Measurements from ENCODE around the gene NEURL4.

NEURL4 gene

DNA sequence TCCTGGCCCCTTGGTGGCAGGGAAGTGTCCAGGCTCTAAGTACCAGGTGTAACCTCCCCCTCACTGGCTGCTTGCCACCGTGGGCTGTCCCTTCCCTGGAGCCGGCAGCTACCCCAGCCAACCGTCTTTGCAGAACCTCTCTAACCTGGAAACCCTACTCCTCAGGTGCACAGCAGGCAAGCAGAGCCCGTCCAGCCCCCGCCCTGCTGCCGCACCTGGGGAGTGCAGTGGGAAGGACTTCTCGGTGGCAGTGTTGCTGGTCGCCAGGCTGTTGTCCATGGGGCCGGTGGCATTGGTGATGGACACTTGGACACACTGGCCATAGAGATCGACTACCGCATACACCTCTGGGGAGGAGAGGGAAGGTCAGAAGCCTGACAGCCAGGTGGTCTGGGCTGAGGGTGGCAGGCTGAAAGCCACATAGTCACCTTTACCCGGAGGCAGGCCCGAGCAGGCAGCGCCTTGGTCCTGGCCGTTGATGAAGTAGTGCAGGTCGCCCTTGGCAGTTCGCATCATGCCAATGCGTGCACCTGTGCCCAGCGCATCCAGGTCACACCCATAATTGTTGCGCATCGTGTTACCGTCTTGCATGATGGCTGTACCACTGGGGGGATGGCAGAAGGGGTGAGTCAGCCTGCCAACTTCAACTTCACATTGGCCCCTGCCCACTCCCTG, 6.5 kb downstream of the NEURL4 start:
- no peak for TF ChIP-seq Cebpa-rat (IDR thresholded peaks at IDR 0.05)
- peaks cover 0 to 27% (median 4%) of the 10 kb centered on the region in 11 experiments; a peak in 3 of 22 replicates for H4K20me1 ChIP-seq
- no peak overlapping the region for H3K4me2 ChIP-seq
- peaks cover 74 to 99% (median 90%) of the 10 kb centered on the region in 11 experiments for H3K36me3 ChIP-seq
- H3K27ac ChIP-seq, result no peak overlapping the region
- H3K4me3 ChIP-seq, result no peak overlapping the region
- no peaks in the 10 kb centered on the region for H3K9me3 ChIP-seq (replicated peaks in 1 of 11)
- peak overlapping the region in 4 of 11 experiments; percentile 1 to 35 (median 18); a peak in 3 of 22 replicates for H3K9ac ChIP-seq
- H3K27me3 ChIP-seq, result no peaks in the 10 kb centered on the region
- peaks cover 3 to 12% (median 6%) of the 10 kb centered on the region in 10 experiments; a peak in 19 of 20 replicates for H3K4me1 ChIP-seq

- Histone ChIP-seq H3K9ac (peak overlapping the region in 3 of 11 experiments; percentile 18 to 24 (median 24); a peak in 3 of 22 replicates), H3K4me3 (no peak overlapping the region), H3K9me3 (replicated peaks in 1 of 11) (no peaks in the 10 kb centered on the region), H3K4me1 (peaks cover 0 to 14% (median 4%) of the 10 kb centered on the region in 10 experiments; a peak in 9 of 20 replicates), H3K36me3 (peaks cover 80 to 99% (median 90%) of the 10 kb centered on the region in 11 experiments), H3K4me2 (no peak overlapping the region), H4K20me1 (peaks cover 0 to 27% (median 4%) of the 10 kb centered on the region in 11 experiments; a peak in 3 of 22 replicates), H3K27ac (no peak overlapping the region), H3K27me3 (no peaks in the 10 kb centered on the region)
- no peak for TF ChIP-seq Cebpa-rat (IDR thresholded peaks at IDR 0.05)
Observed at GRCh38 chr17:7321466-7321865, 7.7 kb downstream of the NEURL4 start.

DNA sequence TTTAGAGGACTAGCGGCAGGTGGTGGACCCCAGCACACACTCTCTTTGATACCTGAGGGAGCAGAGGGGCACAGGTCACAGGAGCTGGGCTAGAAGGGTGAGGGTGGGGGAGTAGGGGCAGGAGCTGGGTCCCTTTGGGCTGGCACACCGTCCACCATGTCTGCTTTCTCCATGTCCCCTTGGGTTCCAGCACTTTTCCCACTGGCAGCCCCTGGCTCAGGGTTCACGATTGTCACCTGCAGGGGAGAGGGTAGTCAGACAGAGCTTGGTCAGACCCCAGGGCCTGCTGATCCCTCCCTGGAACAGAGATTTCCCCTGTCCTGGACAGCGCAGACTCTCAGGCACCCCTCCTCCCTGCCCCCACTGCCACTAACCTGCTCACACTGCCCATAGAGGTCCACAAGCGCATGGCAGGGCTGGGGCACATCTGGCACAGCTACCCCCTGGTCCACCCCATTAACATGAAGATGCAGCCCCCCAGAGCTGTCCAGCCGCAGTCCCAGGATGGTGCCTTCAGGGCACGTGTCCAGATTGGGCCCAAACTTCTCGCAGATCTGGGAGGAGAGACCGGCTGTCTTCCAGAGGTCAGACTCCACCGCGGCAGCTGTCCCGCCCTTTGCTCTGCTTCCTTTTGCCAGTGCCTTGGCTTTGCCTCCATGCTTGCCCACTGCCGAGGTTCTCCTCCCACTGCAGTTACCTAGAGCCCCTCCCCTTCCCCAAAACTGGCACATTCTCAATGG, 10.8 kb downstream of the NEURL4 start:
- H3K9ac ChIP-seq, result peak overlapping the region in 1 of 11 experiments; percentile 26; a peak in 2 of 22 replicates
- peaks cover 69 to 85% (median 75%) of the 10 kb centered on the region in 11 experiments for H3K36me3 ChIP-seq
- no peak overlapping the region for H3K4me3 ChIP-seq
- H3K9me3 ChIP-seq (replicated peaks in 1 of 11), result no peaks in the 10 kb centered on the region
- H3K27me3 ChIP-seq, result no peaks in the 10 kb centered on the region
- H4K20me1 ChIP-seq, result peaks cover 11 to 32% (median 17%) of the 10 kb centered on the region in 11 experiments; a peak in 21 of 22 replicates
- H3K4me2 ChIP-seq, result no peak overlapping the region
- H3K4me1 ChIP-seq, result peaks cover 22 to 37% (median 27%) of the 10 kb centered on the region in 10 experiments
- no peak overlapping the region for H3K27ac ChIP-seq
- no peak for TF ChIP-seq Cebpa-rat (IDR thresholded peaks at IDR 0.05)

- TF ChIP-seq Cebpa-rat (IDR thresholded peaks at IDR 0.05), result no peak
- Histone ChIP-seq H3K4me2 (peak overlapping the region in 3 of 11 experiments; percentile 7 to 25 (median 18); a peak in 4 of 22 replicates), H3K9me3 (replicated peaks in 1 of 11) (no peaks in the 10 kb centered on the region), H3K36me3 (peaks cover 69 to 85% (median 75%) of the 10 kb centered on the region in 11 experiments), H3K27ac (peak overlapping the region in 2 of 11 experiments; percentile 2 to 21; a peak in 2 of 22 replicates), H3K4me3 (no peak overlapping the region), H3K9ac (peak overlapping the region in 3 of 11 experiments; percentile 9 to 34 (median 26); a peak in 3 of 22 replicates), H3K27me3 (no peaks in the 10 kb centered on the region), H3K4me1 (peaks cover 31 to 47% (median 37%) of the 10 kb centered on the region in 10 experiments), H4K20me1 (peaks cover 21 to 33% (median 27%) of the 10 kb centered on the region in 11 experiments; a peak in 21 of 22 replicates)
Observed at GRCh38 chr17:7317161-7317803, 11.9 kb downstream of the NEURL4 start.

GRCh38 chr17:7315570-7316235, 13.4 kb downstream of the NEURL4 start:
- H3K4me3 ChIP-seq, result peak overlapping the region; percentile 75 to 95 (median 88)
- peaks cover 69 to 85% (median 75%) of the 10 kb centered on the region in 11 experiments for H3K36me3 ChIP-seq

DNA sequence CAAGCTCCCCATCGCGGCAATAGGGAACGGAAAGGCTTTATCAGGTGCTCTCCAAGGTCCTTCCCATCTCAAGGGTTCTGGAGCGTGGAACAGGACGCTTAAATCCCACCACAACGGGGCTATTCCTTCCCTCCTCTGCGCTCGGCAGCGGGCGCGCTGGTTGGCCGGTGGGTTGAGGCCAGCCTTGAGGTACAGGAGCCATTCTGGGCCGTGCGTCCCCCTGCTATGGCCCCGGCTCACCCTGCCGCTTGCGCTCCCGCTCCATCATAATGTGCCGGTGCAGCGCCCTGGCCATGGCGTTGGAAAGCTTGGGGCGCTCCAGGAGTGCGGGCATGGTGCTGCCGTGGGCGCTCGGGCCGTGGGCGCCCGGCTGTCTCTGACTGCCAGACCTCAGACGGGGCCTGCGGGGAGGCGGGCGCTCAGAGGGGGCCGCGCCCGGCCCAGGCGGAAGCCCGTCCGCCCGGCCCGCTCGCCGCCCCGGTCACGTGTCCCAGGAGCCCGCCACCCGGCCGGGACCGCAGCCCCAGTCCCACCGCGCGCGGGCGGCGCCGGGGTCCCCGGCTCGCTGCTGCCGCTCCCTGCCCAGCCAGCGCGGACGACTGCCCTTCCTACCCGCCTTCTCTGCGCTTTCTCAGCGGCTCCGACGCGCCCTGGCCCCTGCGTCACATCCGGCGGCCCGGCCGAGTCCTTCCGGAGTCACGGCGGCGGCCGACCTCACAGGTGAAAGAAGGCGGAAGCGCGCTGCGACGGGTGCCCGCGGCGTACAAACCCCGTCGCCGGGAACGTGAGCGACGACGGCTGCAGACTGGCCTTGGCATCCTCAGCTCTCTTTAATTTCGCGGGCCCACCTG, 14.2 kb downstream of the NEURL4 start, which contains the start of gene GPS2:
GPS2 (minus strand) TSS at position 642 of the 851 bp plus-strand sequence; CDS start at position 334, 308 bp downstream.
- Histone ChIP-seq H3K4me2 (peak within 1 kb of the TSS; percentile 77 to 99 (median 93)), H3K4me1 (peaks cover 46 to 69% (median 60%) of the 10 kb centered on the region in 10 experiments), H3K9ac (peak within 1 kb of the TSS; percentile 83 to 95 (median 87)), H3K36me3 (peaks cover 69 to 85% (median 75%) of the 10 kb centered on the region in 11 experiments), H3K27me3 (no peaks in the 10 kb centered on the region), H4K20me1 (peaks cover 45 to 52% (median 51%) of the 10 kb centered on the region in 11 experiments), H3K27ac (peak within 1 kb of the TSS; percentile 82 to 91 (median 86)), H3K9me3 (replicated peaks in 1 of 11) (no peaks in the 10 kb centered on the region), H3K4me3 (peak within 1 kb of the TSS; percentile 75 to 95 (median 88))
- TF ChIP-seq Cebpa-rat (IDR thresholded peaks at IDR 0.05), result no peak

More at GRCh38 chr17:7315570-7316235, 13.4 kb downstream of the NEURL4 start:
- Histone ChIP-seq H4K20me1 (peaks cover 37 to 44% (median 43%) of the 10 kb centered on the region in 11 experiments), H3K27me3 (no peaks in the 10 kb centered on the region), H3K9ac (peak overlapping the region; percentile 83 to 95 (median 87)), H3K27ac (peak overlapping the region; percentile 82 to 91 (median 86)), H3K4me1 (peaks cover 38 to 62% (median 52%) of the 10 kb centered on the region in 10 experiments), H3K4me2 (peak overlapping the region; percentile 77 to 99 (median 93)), H3K9me3 (replicated peaks in 1 of 11) (no peaks in the 10 kb centered on the region)
- no peak for TF ChIP-seq Cebpa-rat (IDR thresholded peaks at IDR 0.05)

DNA sequence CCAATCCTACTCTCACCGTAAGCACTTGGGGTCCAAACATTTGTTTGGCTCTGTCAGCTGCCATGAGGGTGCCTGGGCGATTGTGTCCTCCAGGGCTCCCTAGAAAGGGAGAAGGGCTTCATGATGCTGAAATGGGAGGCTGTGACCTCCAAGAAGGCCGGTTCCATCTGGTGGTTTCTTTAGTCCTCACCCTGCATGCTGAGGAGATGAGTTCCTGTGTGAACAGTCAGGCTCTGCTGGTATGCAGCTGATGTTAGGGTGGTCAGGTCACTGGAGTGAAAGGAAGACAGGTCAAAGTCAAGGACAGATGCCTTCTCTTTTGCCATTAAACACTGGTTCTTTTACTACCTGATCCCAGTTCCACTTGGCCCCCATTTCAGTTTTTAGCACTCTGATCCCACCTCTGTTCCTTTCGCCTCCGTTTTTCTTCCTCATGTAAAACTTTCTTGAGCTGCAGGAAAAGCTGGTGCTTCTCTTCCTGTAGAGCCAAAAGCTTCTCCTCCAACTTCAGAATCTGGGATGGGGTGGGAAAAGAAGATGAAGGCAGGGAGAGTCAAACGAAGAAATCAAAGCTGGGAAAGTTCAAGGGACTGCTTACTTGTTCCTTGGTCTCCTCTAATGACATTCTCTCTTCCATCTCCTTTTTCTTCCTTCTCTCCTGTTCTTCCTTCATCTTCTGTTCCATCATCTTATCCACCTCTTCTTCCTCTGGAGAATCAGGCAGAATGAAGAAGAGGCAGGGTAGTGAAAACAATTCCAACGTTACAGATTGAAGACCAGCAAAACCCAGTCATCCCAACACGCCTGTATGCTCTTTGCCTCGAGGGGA, 15.0 kb downstream of the NEURL4 start:
- H3K4me2 ChIP-seq, result peak overlapping the region; percentile 77 to 99 (median 93)
- peaks cover 54 to 78% (median 68%) of the 10 kb centered on the region in 10 experiments for H3K4me1 ChIP-seq
- H3K27me3 ChIP-seq, result no peaks in the 10 kb centered on the region
- H3K9ac ChIP-seq, result peak overlapping the region; percentile 83 to 95 (median 87)
- peak overlapping the region; percentile 75 to 95 (median 88) for H3K4me3 ChIP-seq
- H4K20me1 ChIP-seq, result peaks cover 53 to 60% (median 59%) of the 10 kb centered on the region in 11 experiments
- TF ChIP-seq Cebpa-rat (IDR thresholded peaks at IDR 0.05), result no peak
- no peaks in the 10 kb centered on the region for H3K9me3 ChIP-seq (replicated peaks in 1 of 11)
- peak overlapping the region in 10 of 11 experiments; percentile 82 to 91 (median 86); a peak in 19 of 22 replicates for H3K27ac ChIP-seq
- peaks cover 71 to 85% (median 80%) of the 10 kb centered on the region in 11 experiments for H3K36me3 ChIP-seq

Measured in BLaER1 treated with 17β-estradiol and CSF1 and Interleukin-3, amounts not matched to agents 10 nM and 100 nM (cell line).